Fibroblast of mammary gland (primary cell): Measurements from ENCODE around the gene IQCE.

ENCODE experiments used
- DNase-seq: peaks from one replicate; pipeline ENCODE4 v3.0.0-alpha.2; 2010; ENCODE audit warnings: low read depth
- H3K4me3 ChIP-seq: 2 replicates; pipeline ENCODE4 v1.5.1; 2011; ENCODE audit warnings: low read depth, mild to moderate bottlenecking, low read length, moderate library complexity; ENCODE audit not compliant: control insufficient read depth
- CTCF ChIP-seq: conservative IDR thresholded peaks from 2 replicates; pipeline ENCODE4 v1.5.1; 2011; ENCODE audit warnings: low read depth, low read length, inconsistent platforms; ENCODE audit not compliant: control insufficient read depth, insufficient read depth

IQCE gene

GRCh38 chr7:2525658-2526630 is 32.8 kb upstream of the IQCE start:
- no peak for TF ChIP-seq CTCF
- no peak overlapping the region for H3K4me3 ChIP-seq
- DNase-seq = no peak

GRCh38 chr7:2526659-2527504 is 31.9 kb upstream of the IQCE start:
- no peak for TF ChIP-seq CTCF
- DNase-seq = no peak
- no peak overlapping the region for H3K4me3 ChIP-seq

- peak; percentile 80 for DNase-seq
- H3K4me3 ChIP-seq = no peak overlapping the region
- no peak for TF ChIP-seq CTCF
These were observed 31.0 kb upstream of the IQCE start for GRCh38 chr7:2527505-2528467.

GRCh38 chr7:2528481-2529095 is 30.2 kb upstream of the IQCE start:
- no peak for DNase-seq
- no peak for TF ChIP-seq CTCF
- no peak overlapping the region for H3K4me3 ChIP-seq

GRCh38 chr7:2529161-2530070 is 29.4 kb upstream of the IQCE start:
- DNase-seq = peak; percentile 54
- no peak overlapping the region for H3K4me3 ChIP-seq
- no peak for TF ChIP-seq CTCF
